HG02571 (cell line): ENCODE data around the gene ABHD16B.
"Not testable (repeated sequence)": the region's sequence is repeated elsewhere in the genome, so short reads cannot be mapped to it uniquely, and the experiment has no call there.

Experiments
- ATAC-seq: cut with Tn5 transposase; IDR thresholded peaks from one replicate; pipeline ENCODE4 v1.9.1; 2021; ENCODE audit warnings: mild to moderate bottlenecking, moderate library complexity; ENCODE audit not compliant: unreplicated experiment

The ABHD16B gene

DNA sequence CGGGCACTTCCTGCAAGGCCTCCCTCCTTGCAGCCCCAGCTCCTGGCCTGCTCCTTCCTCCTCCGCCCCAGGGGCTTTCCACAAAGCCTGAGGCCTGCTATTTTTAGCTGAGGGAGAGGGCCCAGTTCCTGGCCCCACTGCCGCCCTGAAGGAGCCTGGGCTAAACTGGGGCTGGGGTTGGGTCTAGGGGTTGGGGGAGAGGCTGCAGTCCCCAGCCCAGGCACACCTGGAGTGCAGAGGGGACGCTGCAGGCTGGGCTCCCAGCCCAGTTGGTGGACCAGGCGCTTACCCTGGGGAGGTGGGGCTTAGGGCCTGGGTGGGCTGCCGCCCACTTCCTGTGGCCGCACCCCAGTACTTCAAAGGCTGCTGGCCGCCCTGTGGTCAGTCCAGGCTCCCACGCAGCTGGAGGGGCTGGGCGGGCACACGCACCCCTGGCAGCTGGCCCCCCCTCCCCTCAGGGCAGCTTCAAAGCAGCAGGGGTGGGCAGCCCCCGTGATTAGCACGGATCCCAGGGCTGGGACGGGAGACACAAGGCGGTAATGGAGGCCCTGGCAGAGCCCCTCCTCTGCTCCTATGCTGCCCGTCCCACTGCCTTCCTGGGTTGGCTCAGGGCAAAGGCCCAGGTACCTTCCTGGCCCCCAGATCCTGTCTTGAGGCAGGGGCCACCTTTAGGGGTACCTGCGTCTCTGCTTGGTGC lies 7.1 kb upstream of the ABHD16B start:
- ATAC-seq, result no peak

DNA sequence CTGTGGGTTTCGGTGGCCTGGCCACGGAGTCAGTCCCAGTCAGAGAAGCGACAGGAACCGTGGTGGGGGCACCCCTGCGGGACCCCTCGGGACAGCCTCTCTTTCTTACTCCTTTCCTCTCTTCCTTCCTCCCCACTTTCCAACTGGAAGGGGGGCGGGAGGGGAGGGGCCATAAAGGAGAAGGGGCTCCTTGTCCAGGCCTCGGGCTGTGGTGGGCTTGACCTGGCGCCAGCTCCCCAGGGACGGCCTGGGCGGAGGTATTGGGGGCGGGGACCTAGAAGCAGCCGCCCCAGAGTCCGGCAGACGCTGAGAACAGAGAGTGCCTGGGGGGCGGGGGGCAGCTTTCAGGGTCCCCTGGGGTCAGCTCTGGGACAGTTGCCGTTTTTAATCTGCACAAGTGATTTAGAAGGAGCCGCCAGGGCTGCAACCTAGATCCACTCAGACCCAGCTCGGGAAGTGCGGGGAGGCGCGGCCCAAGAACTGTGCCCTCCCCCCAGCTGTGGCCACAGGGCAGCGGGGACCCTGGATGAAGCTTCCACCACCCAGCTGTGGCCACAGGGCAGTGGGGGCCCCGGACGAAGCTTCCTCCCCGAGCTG lies 6.4 kb upstream of the ABHD16B start:
- no peak for ATAC-seq

DNA sequence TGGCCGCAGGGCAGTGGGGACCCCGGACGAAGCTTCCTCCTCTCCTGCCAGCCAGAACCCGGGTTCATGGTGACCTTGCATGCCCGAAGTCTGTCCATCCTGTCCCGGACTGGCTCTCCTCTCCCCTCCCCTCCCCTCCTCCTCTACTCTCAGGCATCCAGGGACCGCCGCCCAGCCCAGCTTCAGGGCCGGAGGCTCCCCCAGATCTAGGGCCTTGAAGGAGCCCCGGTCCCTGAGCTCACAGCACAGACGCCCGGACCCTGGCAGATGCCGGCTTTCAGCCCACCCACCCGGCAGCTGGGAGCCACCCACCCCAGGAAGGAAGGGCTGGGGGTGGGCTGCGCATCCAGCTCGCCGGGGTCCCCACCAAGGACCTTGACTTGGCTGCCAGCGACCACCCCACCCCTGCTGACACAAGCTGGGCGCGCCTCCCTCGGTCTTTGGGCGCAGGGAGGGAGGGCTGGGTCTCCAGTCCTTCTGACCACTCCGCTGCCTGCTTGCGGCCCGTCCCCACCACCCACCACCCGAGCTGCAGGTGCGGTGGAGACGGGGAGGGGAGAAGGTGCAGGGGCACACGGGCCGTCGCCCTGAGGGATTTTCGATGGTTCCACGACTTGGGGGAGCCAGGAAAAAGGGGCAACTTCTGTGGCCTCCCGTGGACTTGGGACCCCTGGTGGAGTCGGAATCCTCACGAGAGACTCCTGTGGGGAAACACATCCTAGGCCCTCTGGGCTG lies 5.8 kb upstream of the ABHD16B start:
- no peak for ATAC-seq

DNA sequence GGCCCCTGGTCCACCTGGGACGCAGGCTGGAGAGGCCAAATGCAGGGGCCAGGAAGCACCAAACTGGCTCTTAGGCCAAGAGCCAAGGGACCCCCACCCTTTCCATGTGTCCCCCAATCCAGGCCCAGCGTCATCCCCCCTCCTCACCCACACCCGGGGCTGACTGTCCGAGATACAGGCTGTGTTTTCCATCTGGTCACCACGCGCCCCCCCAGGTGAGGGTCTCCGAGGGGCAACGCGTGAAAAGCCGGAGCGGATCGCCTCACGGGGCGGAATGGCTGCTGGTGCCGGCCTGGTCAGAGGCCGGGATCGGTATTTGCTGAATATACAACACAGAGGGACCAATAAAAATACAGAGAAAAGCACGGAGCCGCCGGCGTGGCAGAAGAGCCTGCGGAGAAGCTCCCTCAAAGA lies 5.2 kb upstream of the ABHD16B start:
- ATAC-seq, result no peak

DNA sequence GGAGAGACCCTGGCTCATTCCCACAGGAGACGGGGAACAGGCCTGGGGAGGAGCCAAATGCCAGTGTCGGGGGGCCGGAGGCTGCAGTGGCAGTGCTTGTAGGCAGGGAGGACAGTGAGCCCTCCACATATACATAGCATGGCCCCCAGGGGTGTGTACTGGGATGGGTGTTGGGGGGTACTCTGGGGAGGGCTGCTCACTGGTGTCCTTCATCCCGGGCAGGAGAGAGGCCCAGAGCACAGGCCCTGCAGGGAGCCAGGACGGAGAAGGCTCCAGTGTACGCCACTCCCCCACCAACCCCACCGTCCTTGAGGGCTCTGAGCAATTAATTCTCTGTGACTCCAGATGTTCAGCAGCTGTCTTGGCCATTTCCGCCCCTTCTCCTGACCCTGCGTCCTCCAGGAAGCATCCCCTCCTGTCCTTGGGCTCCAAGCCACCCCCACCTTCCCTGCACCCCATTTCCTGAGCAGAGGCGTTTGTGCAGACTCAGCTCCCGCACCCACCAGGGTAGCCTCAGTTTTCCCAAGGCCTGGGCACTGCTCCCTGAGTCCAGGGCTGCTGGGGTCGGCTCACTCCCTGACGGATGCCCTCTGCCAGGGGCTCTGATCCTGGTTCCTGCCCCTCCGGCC lies 3.4 kb upstream of the ABHD16B start:
- no peak for ATAC-seq

DNA sequence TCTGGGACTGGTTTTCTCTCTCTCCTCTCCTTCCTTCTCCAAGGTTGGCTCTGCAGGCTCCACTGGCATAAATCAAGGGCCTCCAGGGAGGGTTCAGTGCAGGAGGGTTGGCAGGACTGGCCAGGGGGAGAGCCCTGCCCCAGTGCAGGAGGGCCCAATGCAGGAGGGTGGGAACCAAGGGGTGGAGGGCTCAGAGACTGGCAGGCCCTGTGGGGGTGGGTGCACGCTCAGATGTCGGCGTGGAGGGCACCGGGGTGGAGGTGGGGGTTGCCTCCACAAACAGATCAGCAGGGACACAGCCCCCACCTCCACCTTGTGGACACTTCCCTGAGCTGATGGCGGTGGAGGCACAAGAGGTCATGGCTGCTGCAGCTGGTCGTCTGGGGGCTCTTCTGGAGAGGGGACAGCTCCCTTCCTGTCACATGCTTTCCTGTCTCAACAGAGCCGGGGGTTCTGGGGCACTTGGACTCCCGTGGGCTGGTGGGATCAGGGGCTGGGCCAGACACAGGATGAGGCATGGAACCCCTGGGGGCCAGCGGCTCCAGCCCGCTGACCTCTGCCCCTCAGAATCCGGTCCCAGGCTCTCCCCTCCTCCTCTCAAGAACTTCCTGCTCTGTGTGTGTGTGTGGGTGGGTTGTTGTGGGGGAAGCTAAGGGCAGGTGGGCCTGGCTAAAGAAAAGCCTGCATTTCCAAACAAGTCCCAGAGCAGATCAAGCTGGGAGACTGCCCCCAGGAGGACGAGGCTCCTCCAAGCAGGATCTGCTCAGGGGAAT lies 2.7 kb upstream of the ABHD16B start:
- no peak for ATAC-seq

DNA sequence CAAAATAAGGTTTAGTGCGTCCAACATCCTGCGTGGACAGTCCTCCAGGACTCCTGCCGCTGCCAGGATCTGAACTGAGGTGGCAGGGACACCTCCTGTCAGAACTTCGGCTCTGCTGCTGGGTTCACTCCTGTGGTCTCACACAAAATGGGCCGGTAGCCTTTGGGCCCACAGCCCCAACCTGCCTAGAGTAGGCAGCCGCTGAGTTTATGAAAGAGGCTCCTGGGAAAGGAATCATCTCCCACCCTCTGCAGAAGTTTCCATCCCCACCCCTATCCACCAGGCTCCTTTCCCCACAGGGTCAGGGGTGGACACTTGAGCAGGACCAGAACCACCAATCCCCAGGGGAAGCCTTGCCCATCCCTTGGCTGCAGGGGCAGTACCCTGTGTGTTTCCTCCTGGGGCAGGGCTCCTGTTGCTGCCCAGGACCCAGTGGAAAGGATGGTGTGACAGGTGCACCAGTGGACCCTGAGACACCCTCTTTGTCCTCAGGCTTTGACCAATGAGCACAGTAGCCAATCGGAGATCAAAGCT lies 2.1 kb upstream of the ABHD16B start:
- ATAC-seq, result no peak

DNA sequence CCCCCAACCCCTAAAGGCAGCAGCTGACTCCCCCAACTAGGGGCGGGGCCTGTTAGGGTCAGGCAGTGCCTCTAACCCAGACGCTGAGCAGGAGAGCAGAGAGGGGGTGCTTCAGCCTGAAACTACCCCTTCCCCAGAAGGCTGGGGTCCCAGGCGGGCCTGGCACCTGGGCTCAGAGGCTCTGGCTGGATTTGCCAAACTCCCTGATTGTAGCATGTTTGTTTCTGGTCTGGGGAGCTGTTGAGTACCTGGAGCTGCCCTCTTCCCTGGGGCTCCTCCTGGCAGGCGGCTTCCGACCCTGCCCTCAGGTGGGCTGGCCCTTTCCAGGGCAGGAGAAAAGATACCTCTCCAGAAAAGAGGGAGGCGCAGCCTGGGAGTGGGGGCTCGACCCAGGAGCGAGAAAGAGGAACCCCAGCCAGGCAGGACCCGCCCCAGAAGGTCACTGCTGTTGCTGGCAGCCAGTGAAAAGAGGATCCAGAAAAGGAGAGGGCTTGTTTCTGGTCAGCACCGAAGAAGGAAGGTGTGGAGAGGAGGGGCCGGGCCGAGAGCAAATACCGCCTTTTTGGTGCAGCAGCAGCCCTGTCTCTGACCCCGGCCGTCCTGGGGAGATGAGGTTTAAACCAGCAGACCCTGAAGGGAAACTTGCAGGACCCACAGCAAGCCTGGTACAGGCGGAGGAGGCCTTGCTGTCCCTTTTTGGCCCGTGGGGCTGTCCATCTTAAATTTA lies 810 bp upstream of the ABHD16B start:
- no peak for ATAC-seq

DNA sequence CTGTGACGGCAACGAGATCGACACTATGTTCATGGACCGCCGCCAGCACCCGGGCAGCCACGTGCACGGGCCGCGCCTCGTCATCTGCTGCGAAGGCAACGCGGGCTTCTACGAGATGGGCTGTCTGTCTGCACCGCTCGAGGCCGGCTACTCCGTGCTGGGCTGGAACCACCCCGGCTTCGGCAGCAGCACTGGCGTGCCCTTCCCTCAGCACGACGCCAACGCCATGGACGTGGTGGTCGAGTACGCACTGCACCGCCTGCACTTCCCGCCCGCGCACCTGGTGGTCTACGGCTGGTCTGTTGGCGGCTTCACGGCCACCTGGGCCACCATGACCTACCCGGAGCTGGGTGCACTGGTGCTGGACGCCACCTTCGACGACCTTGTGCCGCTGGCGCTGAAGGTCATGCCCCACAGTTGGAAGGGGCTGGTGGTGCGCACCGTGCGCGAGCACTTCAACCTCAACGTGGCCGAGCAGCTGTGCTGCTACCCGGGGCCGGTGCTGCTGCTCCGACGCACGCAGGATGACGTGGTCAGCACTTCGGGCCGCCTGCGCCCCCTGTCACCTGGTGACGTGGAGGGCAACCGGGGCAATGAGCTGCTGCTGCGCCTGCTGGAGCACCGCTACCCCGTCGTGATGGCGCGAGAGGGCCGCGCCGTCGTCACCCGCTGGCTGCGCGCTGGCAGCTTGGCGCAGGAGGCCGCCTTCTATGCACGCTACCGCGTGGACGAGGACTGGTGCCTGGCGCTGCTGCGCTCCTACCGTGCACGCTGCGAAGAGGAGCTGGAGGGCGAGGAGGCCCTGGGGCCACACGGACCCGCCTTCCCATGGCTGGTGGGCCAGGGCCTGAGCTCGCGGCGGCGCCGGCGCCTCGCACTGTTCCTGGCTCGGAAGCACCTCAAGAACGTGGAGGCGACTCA lies 943 bp downstream of the ABHD16B start:
- ATAC-seq, result no peak

DNA sequence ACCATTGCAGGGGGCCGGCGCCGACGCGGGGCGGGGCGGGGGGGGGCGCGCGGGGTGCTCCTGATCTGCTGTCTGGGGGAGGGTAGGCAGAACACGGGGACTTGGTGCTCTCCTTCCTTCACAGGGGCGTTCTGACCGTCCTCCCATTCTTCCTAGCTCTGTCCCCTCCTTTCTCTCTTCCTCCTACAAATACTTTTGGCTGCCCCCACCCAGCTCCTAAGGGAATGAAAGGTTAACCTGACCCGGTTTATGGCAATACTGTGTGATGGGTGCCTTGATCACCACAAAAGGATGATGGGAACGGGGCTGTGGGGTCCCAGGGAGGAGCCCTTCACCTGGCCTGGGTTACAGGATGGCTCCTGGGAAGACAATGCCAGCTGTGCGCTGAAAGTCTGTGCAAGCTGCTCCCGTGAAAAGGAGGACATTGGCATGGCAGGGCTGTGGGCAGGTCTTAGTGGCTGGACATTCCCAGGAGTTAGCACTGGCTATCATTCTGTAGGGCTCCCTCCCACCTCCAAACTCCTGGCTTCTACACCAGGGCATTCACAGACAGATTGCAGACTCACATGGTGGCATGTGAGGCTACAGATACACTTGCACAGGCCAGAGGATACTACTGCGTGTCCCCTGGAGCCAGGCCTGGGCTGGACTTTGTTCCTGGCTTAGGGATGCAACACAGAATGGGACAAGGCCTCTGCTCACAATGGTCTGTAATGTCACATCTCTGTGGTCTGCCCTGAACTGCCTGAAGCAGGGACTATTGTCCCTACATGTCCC lies 1.9 kb downstream of the ABHD16B start:
- no peak for ATAC-seq

DNA sequence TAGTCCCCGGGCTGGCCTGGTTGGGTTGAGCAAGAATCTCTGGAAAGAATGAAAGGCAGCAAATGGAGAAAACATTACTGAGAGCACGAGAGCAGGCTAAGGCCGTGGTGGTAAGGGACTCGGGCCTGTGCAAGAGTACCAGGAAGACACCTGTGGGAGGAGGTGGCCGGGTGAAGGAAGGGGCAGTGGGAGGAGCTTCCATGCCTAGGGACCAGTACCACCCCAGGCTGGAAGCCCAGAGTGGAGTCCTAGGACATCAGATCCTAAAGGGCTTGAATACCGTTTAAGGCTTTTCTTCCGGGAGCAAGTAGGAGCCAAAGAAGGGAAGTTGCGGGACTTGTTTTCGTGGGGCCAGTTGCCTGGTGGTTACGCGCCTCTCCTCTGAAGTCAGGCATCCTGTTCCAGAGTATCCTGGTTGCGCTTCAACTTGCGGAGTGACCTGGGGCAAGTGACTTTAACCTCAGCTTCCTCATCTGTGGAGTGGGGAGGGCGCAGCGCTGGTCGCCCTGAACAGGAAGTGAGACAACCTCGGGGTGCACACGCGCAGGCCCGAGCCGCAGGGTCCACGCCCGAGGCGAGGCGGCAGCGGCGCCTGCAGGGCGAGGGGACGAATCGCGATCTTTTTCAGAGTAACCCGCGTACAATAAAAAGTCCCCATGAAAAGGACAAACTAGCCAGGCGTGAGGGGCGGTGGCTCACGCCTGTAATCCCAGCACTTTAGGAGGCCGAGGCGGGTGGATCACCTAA lies 2.7 kb downstream of the ABHD16B start:
- ATAC-seq, result peak; percentile 58

DNA sequence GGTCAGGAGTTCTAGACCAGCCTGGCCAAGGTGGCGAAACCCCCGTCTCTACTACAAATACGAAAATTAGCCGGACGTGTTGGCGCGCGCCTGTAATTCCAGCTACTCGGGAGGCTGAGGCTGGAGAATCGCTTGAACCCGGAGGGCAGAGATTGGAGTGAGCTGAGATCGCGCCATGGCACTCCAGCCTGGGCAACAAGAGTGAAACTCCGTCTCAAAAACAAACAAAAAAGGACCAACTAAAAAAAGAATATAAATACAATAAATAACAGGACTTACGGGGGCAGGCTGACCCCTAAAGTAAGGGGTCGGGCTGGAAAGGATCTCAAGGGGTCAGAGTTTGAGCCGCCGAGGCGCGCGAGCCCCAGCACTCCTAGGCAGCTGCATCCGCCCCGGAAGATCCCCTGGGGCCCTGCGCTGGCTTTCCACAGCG lies 3.3 kb downstream of the ABHD16B start:
- no peak for ATAC-seq

DNA sequence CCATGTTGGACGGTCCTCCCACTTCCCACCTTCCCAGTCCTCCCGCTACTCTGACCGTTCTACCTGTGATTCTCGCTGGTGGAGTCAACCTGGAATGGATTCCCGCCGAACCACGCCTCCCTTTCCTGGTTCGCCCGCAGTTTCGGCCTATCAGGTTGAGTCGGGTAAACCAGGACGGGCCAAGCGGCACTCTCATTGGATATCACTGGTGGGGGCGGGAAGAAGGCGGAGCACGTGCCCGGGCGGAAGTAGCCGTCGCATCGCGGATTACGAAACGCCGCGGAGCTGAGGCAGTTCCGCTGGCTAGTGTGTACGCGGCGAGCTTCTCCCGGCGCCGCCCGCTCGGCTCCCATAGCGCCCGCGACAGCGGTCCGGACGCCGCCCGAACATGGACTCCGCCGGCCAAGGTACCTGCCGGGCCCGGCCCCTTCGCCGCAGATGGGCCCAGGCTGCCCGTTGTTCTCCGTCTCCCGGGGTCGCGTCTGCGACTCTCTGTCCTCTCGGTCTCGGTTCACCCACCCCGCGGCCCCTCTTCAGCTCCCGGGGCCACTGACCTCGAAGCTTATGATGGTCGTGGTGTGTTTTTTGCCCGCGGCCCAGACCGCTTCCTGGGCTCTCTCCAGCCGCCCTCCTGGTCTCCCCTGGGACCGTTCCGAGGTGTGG lies 3.8 kb downstream of the ABHD16B start, which contains the start of gene TPD52L2:
TPD52L2 (plus strand) TSS at position 293 of the 663 bp plus-strand sequence; CDS start at position 389, 96 bp downstream.
- ATAC-seq, result peak; percentile 62

DNA sequence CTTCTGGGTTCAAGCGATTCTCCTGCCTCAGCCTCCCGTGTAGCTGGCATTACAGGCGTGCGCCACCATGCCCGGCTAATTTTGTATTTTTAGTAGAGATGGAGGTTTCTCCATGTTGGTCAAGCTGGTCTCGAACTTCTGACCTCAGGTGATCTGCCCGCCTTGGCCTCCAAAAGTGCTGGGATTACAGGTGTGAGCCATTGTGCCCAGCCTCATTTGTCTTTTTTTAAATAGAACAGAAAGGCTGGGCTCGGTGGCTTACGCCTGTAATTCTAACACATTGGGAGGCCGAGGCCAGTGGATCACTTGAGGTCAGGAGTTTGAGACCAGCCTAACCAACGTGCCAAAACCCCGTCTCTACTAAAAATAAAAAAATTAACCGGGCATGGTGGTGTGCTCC lies 5.7 kb downstream of the ABHD16B start:
- ATAC-seq, result not testable (repeated sequence)

DNA sequence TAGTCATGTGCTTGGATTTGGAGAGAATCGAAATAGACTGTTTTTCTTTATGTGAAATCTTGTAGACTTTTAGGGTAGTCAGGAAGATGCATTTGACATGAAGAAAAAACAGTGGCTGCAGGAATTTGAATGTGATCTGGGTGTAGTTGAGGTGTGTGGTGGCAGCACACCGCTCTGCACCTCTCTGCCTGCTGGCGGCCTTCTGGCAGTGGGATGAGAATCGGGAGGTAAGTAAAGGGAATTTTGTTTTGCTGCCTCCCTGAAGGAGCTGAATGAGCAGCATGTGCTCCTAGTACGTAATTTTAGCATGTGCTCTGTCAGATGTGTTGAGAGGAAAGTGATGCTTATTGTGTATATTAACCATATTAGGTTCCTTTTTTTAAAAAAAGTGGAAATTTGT lies 7.0 kb downstream of the ABHD16B start:
- no peak for ATAC-seq

DNA sequence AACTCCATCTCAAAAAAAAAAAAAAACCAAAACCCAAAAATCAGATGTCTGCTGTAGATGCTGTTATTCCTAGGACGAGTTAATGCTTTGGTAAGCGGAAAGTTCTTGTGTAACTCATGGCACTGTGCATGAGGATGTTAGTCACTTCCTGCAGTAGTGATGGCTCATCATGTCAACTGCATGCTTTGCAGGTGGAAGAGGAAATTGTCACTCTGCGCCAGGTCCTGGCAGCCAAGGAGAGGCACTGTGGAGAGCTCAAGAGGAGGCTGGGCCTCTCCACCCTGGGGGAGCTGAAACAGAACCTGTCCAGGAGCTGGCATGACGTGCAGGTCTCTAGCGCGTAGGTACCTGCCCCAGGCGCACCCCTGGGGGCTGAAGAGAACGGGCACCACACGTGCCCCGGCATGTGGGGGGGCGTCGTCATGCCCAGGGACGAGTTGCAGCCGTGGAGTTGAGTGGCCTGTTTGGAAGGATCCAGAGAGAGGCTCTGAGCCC lies 12.2 kb downstream of the ABHD16B start:
- ATAC-seq, result no peak

DNA sequence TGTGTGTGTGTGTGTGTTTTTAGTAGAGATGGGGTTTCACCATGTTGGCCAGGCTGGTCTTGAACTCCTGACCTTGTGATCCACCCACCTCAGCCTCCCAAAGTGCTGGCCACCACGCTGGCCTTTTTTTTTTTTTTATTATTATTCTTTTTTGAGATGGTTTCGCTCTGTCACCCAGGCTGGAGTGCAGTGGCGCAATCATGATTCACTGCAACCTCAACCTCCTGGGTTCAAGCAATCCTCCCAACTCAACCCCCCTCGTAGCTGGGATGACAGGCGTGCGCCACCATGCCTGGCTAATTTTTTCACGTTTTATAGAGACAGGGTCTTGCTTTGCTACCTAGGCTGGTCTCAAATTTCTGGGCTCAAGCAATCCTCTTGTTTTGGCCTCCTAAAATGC lies 12.9 kb downstream of the ABHD16B start:
- ATAC-seq, result not testable (repeated sequence)
